Endothelial cell (in vitro differentiated cells): ENCODE measurements around the gene CNTRL. TPM values are rescaled to one million over a fixed set of nuclear protein-coding genes. Genes with fewer than 3 reads are reported as not detected.

Experiments used
- DNase-seq: peaks from one replicate; pipeline ENCODE4 v3.0.0; 2021; ENCODE audit warnings: low spot score
- H3K27ac Mint-ChIP-seq: one replicate; pipeline ENCODE4 v1.8.0; 2021; ENCODE audit warnings: mixed read lengths, inconsistent platforms; ENCODE audit not compliant: unreplicated experiment
- H3K27me3 Mint-ChIP-seq: one replicate; pipeline ENCODE4 v1.8.0; 2021; ENCODE audit warnings: mild to moderate bottlenecking, moderate library complexity, mixed read lengths, inconsistent platforms; ENCODE audit not compliant: unreplicated experiment
- H3K36me3 Mint-ChIP-seq: one replicate; pipeline ENCODE4 v1.8.0; 2021; ENCODE audit warnings: mild to moderate bottlenecking, low read depth, mixed read lengths, inconsistent platforms; ENCODE audit not compliant: unreplicated experiment
- H3K4me1 Mint-ChIP-seq: one replicate; pipeline ENCODE4 v1.8.0; 2021; ENCODE audit warnings: mild to moderate bottlenecking, mixed read lengths, inconsistent platforms; ENCODE audit not compliant: unreplicated experiment
- H3K4me3 Mint-ChIP-seq: one replicate; pipeline ENCODE4 v1.8.0; 2021; ENCODE audit warnings: mild to moderate bottlenecking, mixed read lengths, inconsistent platforms; ENCODE audit not compliant: unreplicated experiment
- H3K9me3 Mint-ChIP-seq: one replicate; pipeline ENCODE4 v1.8.0; 2021; ENCODE audit warnings: mixed read lengths, inconsistent platforms; ENCODE audit not compliant: unreplicated experiment
- total RNA-seq: library from RNA; stranded (reverse); fragmentation: NEBNext Ultra II Directional; extraction: Animal tissue kit (Norgen Biotek cat#: 25700); gene quantifications from one replicate; pipeline ENCODE4 v1.2.1, GENCODE V29; 2021; ENCODE audit not compliant: unreplicated experiment
- TF ChIP-seq, protein P1 (sequence below): fragments of 200-600 bp; sonication (generic); IDR thresholded peaks from one replicate; pipeline ENCODE4 v1.5.0; 2021; ENCODE audit warnings: antibody characterized with exemption; ENCODE audit not compliant: unreplicated experiment

The CNTRL gene
- total RNA-seq, 1 donor from 2014 or later = 23.6 TPM

DNA sequence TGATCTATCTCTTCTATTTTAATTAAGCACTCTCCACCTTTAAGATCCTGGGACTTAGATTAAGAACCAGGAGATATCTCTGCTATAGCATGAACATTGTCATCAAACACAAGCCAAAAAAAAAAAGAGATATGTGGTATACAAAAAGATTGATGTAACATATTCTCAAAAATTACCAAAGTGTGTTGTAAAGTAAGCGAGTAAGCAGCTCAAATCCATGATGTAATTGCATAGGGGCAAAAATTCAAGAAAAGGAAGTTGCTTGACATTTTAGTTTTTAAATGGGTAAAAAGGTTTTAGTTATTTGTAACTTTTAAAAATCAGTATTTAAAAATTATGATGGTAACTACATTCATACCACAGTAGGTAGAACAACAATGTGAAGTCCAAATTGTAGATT is 40.7 kb downstream of the CNTRL start:
- H3K27me3 Mint-ChIP-seq = no peaks in the 10 kb centered on the region
- H3K27ac Mint-ChIP-seq = no peak overlapping the region
- H3K4me1 Mint-ChIP-seq = peaks cover 12% of the 10 kb centered on the region
- TF ChIP-seq, protein P1, sequence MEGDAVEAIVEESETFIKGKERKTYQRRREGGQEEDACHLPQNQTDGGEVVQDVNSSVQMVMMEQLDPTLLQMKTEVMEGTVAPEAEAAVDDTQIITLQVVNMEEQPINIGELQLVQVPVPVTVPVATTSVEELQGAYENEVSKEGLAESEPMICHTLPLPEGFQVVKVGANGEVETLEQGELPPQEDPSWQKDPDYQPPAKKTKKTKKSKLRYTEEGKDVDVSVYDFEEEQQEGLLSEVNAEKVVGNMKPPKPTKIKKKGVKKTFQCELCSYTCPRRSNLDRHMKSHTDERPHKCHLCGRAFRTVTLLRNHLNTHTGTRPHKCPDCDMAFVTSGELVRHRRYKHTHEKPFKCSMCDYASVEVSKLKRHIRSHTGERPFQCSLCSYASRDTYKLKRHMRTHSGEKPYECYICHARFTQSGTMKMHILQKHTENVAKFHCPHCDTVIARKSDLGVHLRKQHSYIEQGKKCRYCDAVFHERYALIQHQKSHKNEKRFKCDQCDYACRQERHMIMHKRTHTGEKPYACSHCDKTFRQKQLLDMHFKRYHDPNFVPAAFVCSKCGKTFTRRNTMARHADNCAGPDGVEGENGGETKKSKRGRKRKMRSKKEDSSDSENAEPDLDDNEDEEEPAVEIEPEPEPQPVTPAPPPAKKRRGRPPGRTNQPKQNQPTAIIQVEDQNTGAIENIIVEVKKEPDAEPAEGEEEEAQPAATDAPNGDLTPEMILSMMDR = no peak
- no peaks in the 10 kb centered on the region for H3K9me3 Mint-ChIP-seq
- DNase-seq = no peak
- no peaks in the 10 kb centered on the region for H3K36me3 Mint-ChIP-seq
- H3K4me3 Mint-ChIP-seq = no peak overlapping the region

DNA sequence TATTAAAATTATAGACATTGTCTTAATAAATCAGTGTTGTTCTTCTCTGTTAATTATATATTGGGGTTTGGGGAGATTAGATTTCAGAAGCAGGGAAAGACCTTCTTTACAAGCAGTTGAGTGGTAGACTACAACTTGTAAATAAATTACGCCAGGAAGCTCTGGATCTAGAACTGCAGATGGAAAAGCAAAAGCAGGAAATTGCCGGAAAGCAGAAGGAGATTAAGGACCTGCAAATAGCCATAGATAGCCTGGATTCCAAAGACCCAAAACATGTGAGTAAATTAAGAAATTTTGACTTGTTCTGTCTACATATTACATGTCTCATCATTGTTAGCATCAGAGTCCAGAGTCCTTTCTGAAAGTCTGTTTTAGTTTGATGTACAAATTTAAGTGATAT is 43.5 kb downstream of the CNTRL start:
- Mint-ChIP-seq H3K27ac (no peak overlapping the region), H3K27me3 (no peaks in the 10 kb centered on the region), H3K4me3 (no peak overlapping the region), H3K9me3 (no peaks in the 10 kb centered on the region), H3K36me3 (no peaks in the 10 kb centered on the region), H3K4me1 (peaks cover 29% of the 10 kb centered on the region)
- no peak for DNase-seq
- TF ChIP-seq, protein P1 = no peak

DNA sequence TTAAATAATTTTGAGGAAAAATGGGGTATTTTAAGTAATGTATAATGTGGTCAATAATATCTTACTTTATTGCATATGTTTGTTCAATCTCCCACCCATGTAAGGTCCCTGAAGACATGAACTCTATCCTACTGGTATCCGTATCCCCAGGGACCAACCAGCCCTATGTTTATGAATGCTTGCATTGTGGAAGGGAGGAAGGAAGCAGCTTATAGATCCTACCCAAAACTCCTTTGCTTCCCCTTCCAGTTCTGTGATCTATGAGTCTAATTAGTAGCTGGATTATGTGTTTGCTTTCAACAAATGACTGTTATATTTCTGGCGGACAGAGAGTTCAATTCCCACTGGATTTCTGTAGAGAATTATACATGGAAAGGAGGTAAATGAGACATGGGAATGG is 45.6 kb downstream of the CNTRL start:
- H3K27ac Mint-ChIP-seq = no peak overlapping the region
- no peak overlapping the region for H3K4me3 Mint-ChIP-seq
- H3K4me1 Mint-ChIP-seq = peaks cover 29% of the 10 kb centered on the region
- TF ChIP-seq, protein P1 = no peak
- H3K27me3 Mint-ChIP-seq = no peaks in the 10 kb centered on the region
- H3K36me3 Mint-ChIP-seq = no peaks in the 10 kb centered on the region
- no peaks in the 10 kb centered on the region for H3K9me3 Mint-ChIP-seq
- DNase-seq = no peak

DNA sequence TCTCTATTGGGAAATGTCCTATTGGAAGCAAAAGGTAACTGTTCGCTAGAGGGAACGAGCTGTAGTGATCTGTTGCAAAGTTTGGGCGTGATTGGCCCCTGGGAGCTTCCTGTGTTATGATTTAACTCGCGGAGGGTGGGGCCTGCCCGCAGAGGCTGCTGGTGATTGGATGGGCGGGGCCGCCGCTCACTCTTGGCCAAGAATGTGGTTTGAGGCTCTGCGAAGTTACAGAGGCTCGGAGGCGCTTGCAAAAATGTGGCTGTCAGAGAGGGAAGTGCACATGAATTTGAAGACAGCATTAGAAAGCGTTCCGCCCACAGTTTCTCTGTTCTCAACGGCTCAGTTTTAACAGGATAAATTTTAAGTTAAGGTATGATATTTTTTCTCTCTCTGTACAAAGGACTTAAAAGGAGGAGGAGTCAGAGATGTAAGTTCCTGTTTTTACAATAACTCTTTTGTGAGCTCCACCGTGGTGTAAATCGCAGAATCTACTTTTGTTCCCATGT is 46.9 kb downstream of the CNTRL start:
- Mint-ChIP-seq H3K27ac (peak overlapping the region; percentile 90), H3K36me3 (no peaks in the 10 kb centered on the region), H3K27me3 (no peaks in the 10 kb centered on the region), H3K4me1 (peaks cover 29% of the 10 kb centered on the region), H3K4me3 (peak overlapping the region; percentile 91), H3K9me3 (no peaks in the 10 kb centered on the region)
- TF ChIP-seq, protein P1 = no peak
- peak; percentile 93 for DNase-seq

DNA sequence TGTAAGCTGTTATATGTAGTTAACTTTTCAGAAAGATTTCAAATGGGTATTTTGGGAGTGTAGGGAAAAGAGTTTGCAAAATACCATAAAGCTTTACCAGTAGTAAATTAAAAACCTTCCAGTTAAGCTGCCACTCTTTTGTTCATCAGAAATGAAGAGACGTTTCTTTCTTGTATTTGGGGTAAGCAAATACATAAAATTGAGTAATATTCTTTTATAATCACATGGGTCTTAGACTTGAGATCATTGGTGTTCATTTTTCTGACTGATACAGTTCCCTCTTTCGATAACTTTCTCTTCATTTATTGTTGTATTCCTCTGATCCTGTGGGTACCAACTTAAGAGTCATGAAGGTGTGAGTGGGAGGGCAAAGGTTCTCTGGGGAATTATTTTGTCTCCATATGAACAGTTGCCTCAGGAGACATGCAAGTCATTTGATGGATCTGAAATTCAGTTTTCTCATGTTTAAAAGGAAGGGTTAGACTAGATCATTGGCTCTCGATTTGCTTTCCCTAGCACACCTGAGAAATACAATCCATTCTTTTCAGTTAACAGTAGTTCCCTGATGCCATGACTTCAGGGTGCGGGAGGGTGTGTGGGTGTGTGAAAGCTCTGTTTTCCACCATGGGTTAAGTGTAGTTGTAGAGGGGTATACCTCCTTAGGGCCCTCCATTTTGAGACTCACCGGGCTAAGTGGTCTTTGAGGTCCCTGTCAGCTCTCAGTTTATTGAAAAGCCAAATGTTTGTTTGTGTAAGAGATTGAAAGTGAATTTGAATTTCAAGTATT is 47.7 kb downstream of the CNTRL start:
- Mint-ChIP-seq H3K4me1 (peaks cover 29% of the 10 kb centered on the region), H3K4me3 (peak overlapping the region; percentile 91), H3K27ac (peak overlapping the region; percentile 90), H3K27me3 (no peaks in the 10 kb centered on the region), H3K36me3 (peaks cover 5% of the 10 kb centered on the region), H3K9me3 (no peaks in the 10 kb centered on the region)
- TF ChIP-seq, protein P1 = no peak
- DNase-seq = no peak
